ENCODE data around the gene MCM7.
A peak's percentile ranks its signal among the peaks of the same experiment; 100 is the strongest.

The MCM7 gene

DNA sequence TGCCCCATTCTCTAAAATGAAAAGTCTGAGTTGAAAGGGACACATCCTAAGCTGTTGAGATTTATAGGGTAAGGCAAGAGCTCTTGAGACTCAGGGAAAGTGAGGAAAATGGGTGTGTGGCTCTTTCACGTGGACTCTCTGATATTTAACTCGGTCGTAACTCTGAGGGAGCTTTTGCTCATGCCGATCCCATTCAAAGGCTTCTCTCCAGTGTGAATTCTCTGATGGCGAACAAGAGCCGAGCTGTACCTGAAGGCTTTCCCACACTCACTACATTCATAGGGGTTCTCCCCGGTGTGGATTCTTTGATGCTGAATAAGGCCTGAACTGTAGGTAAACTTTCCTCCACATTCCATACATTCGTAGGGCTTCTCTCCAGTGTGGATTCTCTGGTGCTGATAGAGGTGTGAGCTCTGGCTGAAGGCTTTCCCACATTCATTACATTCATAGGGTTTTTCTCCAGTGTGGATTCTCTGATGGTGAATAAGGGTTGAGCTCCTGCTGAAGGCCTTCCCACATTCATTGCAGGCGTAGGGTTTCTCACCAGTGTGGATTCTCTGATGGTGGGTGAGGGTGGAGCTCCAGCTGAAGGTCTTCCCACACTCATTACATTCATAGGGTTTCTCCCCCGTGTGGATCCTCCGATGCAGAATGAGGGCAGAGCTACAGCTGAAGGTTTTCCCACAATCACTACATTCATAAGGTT, 30.0 kb downstream of the MCM7 start:
- no peak for DNase-seq (ENCODE audit: low spot score)

DNA sequence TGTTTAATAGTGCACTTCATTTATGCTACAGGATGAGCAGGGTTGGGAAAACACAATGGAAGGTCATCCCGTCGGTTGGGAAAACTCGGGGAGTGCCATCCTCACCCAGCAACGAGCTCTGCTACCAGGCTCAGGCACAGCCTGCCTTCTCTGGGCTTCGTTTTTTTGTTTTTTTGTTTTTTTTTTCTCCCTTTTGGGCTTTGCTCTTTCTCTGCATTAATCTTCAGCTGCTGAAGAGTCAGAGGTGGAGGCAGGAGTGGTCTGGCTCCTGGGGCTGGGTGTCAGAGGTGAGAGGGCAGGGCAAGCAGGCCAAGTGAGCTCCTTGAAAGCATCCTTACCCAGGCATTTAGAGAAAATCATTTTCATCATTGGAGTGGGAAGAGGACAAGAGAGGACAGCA, 31.2 kb downstream of the MCM7 start:
- DNase-seq (ENCODE audit: low spot score) = no peak

DNA sequence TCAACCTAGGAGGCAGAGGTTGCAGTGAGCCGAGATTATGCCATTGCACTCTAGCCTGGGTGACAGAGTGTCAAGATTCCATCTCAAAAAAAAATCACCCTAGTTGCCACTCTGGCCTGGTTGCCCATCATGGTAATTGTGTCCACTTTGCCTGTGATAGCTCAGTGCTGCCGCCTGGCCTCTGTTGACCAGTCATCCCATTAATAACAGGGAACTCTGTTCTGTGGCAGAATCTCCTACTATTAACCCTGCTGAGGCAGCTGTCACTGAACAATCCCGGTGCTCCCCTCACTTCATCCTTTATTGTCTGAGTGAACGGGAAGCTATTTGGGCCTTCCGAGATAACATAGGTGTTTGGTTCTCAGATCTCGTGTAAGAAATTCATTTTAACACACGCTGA, 34.2 kb downstream of the MCM7 start:
- no peak for DNase-seq (ENCODE audit: low spot score)

DNA sequence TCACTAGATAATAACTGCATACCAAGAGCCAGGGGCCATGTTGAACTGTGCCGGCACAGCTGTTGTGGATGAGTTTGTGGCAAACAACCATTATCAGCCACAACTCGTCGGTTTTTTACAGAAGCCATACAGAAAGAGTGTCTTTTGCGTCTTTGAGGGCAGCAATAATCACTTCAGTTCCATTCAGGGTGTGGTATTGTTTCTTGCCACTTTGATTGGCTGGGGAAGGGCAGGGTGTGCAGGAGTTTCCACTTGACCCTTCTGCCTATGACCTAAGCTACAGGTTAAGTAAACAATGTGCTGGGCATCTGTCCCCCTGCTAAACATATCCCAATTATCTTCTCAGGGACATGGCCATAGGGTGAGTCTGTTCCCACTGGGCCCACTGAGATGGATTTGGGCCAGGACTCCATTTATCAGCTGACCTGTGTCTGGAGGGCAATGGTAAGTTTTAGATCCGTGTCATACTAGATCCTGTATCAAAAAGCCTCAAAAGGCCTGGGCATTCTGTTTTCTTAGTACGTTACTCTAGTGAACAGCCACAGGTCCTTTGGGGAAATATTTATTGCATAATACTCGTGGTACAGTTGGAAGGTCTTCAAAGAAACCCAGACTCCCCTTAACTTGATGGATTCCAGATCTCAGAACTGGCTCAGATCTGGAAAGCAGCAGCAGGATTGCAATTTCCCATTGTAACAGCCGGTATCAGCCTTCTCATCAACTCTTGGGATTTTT, 35.6 kb downstream of the MCM7 start:
- DNase-seq (ENCODE audit: low spot score) = no peak

DNA sequence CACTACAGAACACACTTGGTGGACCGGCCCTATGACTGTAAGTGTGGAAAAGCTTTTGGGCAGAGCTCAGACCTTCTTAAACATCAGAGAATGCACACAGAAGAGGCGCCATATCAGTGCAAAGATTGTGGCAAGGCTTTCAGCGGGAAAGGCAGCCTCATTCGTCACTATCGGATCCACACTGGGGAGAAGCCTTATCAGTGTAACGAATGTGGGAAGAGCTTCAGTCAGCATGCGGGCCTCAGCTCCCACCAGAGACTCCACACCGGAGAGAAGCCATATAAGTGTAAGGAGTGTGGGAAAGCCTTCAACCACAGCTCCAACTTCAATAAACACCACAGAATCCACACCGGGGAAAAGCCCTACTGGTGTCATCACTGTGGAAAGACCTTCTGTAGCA, 37.0 kb downstream of the MCM7 start:
- no peak for DNase-seq (ENCODE audit: low spot score)

DNA sequence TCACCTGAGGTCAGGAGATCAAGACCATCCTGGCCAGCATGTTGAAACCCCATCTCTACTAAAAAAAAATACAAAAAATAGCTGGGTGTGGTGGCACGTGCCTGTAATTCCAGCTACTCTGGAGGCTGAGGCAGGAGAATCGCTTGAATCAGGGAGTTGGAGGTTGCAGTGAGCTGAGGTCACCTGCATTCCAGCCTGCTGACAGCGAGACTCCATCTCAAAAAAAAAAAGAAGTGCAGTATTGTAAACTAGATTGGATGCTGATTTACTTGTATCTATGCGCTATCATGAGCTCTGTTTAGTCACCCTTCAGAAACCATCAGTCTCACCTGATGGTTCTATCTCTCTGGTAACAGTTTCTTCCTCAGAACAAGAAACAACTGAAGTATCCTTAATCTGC, 37.8 kb downstream of the MCM7 start:
- DNase-seq (ENCODE audit: low spot score) = no peak

DNA sequence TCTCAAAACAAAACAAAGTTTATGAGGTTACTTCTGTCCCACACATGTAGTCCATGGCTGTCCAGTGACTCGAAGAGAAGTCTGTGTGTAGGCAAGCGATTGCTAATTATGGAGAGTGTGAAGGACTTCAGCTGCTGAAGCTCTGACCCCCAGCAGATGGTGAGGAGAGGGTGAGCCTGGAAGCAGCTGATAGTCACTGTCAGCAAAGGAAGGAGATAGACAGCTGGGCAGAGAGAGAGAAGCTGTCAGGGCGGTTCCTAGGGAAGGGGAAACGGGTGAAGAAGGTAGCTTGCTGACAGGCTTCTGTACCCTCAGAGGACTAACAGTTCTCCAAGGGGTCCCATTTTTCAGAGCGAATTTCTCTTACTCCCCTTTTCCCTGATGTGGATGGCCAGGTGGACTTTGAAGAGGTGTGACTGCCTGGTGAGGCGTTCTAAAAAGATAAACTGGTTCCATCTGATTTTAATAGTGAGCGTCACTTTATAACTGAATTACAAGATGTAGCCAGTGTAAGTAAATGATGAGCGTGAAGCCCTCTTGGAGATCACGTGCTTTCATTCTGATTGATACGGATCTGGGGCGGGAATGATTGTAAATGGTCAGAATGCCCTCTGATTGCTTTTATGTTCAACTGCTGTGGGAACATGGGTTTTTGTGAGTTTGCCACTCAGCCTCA, 39.5 kb downstream of the MCM7 start:
- no peak for DNase-seq (ENCODE audit: low spot score)

DNA sequence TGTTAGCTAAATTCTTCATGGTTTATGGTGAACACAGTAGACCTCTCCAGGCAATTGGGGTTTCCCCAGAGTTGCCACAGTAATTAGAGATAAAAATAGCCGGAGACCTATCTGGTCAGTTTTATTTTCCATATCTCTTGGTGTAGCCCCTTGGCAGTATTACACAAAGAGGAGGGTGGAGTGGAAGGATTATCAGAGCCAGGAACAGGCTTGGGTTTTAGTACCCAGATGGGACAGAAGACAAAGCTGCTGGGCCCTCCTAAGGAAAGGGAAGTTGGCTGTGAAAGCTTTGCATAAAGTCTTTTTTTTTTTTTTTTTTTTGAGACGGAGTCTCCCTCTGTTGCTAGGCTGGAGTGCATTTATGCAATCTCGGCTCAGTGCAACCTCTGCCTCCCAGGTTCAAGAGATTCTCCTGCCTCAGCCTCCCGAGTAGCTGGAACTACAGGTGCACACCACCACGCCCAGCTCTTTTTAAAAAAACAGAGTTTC, 41.9 kb downstream of the MCM7 start:
- DNase-seq (ENCODE audit: low spot score) = no peak

DNA sequence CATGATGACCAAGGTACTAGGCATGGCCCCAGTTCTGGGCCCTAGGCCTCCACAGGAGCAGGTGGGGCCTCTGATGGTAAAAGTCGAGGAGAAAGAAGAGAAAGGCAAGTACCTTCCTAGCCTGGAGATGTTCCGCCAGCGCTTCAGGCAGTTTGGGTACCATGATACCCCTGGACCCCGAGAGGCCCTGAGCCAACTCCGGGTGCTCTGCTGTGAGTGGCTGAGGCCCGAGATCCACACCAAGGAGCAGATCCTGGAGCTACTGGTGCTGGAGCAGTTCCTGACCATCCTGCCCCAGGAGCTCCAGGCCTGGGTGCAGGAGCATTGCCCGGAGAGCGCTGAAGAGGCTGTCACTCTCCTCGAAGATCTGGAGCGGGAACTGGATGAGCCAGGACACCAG, 44.2 kb downstream of the MCM7 start:
- DNase-seq (ENCODE audit: low spot score) = no peak

DNA sequence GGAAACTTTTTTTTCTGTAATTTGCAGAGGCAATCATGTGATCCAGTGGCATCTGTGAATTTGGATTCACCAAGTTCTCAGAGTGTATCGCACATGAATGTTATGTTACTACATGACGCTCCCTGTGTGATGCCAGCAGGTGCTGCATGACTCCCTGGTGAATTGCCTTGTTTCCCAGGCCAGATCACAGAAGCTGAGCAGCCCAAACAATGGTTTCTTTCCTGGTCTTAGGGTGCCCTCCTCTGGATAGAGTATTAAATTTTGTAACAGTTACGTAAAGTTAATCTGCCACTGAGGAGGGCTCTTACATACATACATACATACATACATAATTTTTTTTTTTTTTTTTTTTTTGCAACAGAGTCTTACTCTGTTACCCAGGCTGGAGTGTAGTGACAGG, 48.0 kb downstream of the MCM7 start:
- DNase-seq (ENCODE audit: low spot score) = no peak

DNA sequence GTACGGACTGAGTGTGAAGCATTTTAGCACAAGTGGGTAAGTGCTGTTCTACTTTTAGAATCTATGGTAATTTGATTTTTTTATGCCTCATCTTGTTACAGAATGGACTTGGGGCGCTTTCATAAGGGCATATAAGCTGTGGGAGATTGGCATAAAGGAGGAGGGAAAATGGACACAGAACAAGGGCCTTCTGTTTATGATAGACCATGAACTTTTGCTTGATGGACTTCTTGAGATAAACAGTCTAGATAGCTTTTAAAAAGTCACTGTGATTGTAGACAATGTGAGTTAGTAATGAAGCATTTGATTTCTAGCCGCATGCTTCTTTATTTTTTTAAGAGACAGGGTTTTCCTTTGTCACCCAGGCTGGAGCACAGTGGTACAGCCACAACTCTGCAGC, 49.6 kb downstream of the MCM7 start:
- no peak for DNase-seq (ENCODE audit: low spot score)

DNA sequence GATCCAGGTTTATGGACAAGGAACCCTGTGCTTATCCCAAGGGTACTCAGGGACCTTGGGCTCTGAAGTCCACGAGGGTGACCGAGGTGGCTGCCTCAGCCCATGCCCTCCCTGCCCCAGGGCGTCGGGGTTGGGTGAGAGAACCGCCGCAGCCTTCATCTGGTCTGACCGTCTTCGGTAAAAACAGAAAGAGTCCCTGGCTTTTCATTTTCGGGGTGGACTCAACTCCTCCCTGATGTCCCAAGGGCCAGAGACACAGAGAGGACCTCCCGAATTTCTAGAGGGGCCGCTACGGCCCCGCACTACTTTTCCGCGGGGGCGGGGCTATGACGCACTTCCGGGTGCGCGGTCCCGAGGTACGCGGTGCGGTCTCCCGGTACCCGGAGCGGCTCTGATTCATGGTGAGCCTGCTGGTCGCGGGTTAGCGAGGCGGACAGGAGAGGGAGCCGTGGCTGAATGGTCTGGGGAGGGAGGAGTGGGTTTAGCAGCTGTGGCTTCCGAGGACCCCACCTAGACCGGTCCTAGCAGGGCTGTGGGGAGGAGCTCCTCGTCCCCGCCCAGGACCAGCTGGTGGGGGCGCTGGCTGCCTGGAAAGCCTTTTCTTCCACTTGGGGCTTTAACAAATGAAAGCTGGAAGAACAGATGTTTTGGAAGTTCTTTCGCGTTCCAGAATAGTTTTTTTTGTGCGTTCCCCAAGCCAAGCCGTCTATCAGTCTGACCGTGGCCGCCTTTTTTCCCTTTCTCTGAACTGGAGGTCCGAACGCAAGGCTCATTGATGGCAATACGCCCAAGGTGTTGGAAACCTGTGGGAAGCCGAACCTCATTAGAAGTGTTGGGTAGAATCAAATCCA, 51.5 kb downstream of the MCM7 start, which contains the start of gene ZSCAN21:
Gene ZSCAN21, plus strand, starts transcription at position 334 of the 851 bp plus-strand sequence. CDS start 7,233 bp downstream, outside the sequence.
- DNase-seq (ENCODE audit: low spot score) = peak; percentile 96

DNA sequence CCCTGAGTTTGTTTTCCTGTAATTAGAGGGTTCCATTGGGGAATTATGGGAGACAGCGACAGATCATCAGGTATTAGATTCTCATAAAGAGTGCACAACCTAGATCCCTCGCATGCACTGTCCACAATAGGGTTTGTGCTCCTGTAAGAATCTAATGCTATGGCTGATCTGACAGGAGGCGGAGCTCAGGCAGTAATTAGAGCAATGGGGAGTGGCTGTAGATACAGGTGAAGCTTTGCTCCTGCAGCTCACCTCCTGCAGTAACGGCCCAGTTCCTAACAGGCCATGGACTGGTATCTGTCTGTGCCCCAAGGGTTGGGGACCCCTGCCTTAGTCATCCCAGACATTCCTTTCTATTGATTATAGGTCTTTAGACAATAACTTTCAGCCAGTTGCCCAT, 52.5 kb downstream of the MCM7 start:
- no peak for DNase-seq (ENCODE audit: low spot score)

DNA sequence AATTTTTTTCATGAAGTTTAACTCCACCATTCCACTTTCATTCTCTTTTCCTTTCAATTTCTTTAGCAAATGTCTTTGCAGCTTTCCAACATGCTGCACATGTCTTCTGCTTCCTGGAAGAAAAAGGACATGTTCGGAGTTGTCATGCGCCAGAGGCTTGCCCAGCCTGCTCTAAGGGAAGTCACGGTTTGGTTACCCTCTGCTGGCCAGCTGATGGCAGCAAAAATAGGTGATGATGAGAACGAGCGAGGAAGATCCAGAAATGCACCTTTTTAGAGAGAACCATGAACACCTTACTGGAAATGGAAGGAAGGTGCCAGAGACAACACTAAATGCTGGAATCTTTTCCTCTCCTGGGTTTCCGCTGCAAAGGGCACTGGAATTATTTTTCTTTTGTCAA, 56.5 kb downstream of the MCM7 start:
- DNase-seq (ENCODE audit: low spot score) = no peak

All from left forelimb (tissue), 1 donor.